HL-60 (cell line): ENCODE data around the gene RGSL1.

Source experiments
- GABPA ChIP-seq: IDR thresholded peaks from 2 replicates; pipeline ENCODE4 v1.6.1; 2012; ENCODE audit warnings: low read depth
- POLR2AphosphoS5 ChIP-seq: IDR thresholded peaks from 2 replicates; pipeline ENCODE4 v1.6.1; 2012; ENCODE audit warnings: low read depth
- TF ChIP-seq, protein P1 (sequence below): IDR thresholded peaks from one replicate; pipeline ENCODE4 v1.5.1; 2011; ENCODE audit warnings: low read length, control low read depth, inconsistent platforms; ENCODE audit not compliant: insufficient read depth

- TF ChIP-seq, protein P1, sequence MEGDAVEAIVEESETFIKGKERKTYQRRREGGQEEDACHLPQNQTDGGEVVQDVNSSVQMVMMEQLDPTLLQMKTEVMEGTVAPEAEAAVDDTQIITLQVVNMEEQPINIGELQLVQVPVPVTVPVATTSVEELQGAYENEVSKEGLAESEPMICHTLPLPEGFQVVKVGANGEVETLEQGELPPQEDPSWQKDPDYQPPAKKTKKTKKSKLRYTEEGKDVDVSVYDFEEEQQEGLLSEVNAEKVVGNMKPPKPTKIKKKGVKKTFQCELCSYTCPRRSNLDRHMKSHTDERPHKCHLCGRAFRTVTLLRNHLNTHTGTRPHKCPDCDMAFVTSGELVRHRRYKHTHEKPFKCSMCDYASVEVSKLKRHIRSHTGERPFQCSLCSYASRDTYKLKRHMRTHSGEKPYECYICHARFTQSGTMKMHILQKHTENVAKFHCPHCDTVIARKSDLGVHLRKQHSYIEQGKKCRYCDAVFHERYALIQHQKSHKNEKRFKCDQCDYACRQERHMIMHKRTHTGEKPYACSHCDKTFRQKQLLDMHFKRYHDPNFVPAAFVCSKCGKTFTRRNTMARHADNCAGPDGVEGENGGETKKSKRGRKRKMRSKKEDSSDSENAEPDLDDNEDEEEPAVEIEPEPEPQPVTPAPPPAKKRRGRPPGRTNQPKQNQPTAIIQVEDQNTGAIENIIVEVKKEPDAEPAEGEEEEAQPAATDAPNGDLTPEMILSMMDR: no peak
- TF ChIP-seq GABPA (no peak), POLR2AphosphoS5 (no peak)
Measured at GRCh38 chr1:182607566-182607965, 157.6 kb downstream of the RGSL1 start.
